HG02870 (cell line): ENCODE results near the gene RNF181.
A peak's percentile ranks its signal among the peaks of the same experiment; 100 is the strongest.
"Not testable (repeated sequence)": the region's sequence is repeated elsewhere in the genome, so short reads cannot be mapped to it uniquely, and the experiment has no call there.

ENCODE experiments used
- ATAC-seq: cut with Tn5 transposase; IDR thresholded peaks from one replicate; pipeline ENCODE4 v1.9.1; 2021; ENCODE audit warnings: mild to moderate bottlenecking, moderate library complexity; ENCODE audit not compliant: unreplicated experiment

Gene RNF181

DNA sequence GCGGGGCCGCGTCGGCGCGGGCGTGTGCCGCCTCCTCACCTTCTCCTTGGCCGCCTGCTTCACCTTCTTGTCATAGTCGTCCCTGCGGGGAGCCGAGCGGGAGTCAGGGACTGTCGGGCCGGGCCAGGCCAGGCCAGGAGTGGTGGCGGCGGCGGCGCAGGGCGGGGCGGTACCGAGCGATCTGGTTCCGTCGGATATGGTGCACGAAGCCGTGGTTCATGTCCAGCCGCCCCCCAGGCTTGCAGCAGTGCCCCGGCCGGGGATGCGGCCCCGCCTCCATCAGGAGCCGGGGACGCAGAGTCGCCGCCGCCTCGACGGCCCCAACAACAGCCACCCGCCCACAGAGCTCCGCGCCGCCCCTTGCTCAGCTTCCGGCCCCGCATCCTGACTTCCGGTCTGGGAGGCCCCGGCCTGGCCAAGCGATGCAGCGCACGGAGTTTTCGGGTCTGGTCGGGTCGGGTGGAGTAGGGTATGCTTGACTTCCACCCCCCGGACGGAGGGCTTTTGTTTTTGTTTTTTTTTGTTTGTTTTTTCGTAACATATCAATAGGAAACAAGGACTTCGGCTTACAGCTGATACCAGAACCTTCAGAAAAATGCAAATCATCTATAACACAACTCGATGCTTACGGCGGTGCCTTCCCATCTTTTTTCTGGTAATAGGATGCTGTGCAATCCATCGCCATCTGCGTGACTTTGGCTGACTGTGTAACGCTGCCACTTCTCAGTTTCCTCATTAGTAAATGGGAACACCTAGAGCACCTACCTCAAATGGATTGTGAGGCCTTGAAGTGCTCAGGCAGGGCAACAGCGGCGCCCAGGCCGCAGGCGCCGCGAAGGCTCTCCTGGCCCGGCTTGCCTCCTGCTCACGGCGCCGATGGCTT lies 16.4 kb downstream of the RNF181 start, which contains the start of gene C2orf68:
TSS of gene C2orf68 (minus strand) at position 362 of the 883 bp plus-strand sequence. CDS start at position 280, 82 bp downstream.
- ATAC-seq: peak; percentile 72

DNA sequence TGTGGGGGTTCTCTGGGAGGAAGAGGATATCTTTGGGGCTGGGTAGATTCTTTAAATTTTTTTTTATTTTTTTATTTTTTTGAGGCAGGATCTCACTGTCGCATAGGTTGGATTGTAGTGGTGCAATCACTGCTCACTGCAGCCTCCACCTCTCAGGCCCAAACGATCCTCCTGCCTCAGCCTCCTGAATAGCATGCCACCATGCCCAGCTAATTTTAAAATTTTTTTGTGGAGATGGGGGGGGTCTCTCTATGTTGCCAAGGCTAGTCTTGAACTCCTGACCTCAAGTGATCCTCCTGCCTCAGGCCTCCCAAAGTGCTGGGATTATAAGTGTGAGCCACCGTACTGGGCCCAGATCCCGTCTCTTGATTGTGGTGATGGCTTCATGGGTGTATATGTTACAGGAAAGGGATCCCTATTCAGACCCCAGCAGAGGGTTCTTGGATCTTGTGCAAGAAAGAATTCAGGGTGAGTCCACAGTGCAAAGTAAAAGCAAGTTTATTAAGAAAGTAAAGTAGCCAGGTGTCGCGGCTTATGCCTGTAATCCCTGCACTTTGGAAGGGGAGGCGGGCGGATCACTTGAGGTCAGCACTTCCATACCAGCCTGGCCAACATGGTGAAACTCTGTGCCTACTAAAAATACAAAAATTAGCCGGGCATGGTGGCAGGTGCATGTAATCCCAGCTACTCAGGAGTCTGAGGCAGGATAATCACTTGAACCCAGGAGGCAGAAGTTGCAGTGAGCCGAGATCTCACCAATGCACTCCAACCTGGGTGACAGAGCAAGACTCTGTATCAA lies 18.4 kb downstream of the RNF181 start:
- no peak for ATAC-seq

DNA sequence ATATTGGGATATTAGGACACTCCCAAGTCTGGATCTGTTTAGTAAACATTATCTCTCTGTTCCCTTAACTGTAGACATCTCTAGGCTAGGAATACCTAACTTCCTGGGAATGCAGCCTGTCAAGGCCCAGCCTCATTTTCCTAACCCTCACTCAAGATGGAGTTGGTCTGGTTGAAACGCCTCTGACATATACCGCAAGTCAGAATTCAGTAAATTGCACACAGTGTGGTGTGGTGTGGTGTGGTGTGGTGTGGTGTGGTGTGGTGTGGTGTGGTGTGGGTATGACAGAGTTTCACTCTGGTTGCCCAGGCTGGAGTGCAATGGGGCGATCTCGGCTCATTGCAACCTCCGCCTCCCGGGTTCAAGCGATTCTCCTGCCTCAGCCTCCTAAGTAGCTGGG lies 19.2 kb downstream of the RNF181 start:
- not testable (repeated sequence) for ATAC-seq

DNA sequence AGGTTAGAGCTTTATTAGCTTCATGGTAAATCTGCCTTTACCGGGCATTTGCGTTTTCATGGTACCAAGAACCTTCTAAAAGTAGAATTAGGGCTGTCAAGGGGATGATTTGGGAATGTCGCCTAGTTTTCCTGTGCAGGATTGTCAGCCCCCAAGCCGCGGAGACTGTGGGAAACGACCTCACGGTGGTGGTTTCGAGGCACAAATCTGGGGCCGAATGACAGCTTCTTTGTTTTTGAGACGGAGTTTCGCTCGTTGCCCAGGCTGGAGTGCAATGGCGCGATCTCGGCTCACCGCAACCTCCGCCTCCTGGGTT lies 19.8 kb downstream of the RNF181 start:
- ATAC-seq: no peak

DNA sequence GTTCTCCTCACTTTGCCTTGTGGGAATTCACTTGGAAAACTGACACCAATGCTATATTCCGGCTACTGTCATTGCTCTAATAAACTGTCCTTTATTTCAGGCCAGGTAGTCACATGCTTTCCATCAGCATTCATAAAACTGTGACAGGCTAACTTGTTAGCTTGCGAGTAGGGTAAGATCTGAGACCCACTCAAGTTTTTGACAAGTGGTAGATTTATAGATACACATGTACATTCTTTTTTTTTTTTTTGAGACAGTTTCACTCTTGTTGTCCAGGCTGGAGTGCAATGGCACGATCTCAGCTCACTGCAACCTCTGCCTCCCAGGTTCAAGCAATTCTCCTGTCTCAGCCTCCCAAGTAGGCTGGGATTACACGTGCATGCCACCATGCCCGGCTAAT lies 22.2 kb downstream of the RNF181 start:
- not testable (repeated sequence) for ATAC-seq

DNA sequence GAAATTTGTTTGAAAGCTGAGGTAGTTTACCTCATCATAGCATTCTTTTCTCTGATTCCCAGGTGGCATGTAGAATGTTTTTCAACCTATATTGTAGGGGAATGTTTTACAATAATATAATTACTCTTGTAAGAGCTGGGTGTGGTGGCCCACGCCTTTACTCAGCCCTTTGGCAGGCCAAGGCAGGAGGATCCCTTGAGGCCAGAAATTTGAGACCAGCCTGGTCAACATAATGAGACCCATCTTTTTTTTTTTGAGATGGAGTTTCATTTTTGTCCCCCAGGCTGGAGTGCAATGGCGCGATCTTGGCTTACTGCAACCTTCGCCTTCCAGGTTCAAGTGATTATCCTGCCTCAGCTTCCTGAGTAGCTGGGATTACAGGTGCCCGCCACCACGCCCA lies 24.1 kb downstream of the RNF181 start:
- no peak for ATAC-seq

DNA sequence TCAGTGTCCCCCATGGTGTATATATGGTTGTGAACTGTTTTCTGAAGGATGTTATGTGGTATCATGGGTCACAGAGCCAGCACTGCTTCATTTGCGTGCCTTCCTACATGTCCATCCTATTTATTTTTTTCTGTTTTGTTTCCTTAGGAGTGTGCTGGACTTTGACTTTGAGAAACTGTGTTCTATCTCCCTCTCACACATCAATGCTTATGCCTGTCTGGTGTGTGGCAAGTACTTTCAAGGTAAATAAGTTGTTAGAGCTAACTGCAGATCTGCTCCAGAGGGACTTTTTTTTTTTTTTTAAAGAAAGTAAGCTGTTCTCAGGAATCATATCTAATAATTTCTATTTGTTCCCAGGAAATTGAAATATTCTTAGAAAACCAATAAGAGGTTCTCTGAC lies 25.8 kb downstream of the RNF181 start:
- no peak for ATAC-seq

DNA sequence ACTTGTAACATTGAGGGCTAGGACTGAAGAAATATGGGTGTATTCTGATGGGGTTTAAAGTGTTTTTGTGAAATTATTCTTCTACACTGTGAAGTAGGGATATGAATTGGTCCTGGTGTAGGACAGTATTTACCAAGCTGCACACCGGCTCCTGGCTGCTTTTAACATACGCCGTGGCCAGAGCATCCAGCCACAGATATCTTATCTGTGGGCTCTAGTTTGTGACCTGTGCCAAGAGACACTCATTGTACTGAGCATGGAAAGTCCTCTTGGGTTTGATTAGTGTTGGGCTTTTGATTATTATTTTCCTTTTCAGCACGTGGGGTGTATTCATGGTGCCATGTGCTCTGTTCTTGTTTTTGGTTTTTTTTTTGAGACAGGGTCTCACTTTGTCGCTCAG lies 28.4 kb downstream of the RNF181 start:
- ATAC-seq: no peak

DNA sequence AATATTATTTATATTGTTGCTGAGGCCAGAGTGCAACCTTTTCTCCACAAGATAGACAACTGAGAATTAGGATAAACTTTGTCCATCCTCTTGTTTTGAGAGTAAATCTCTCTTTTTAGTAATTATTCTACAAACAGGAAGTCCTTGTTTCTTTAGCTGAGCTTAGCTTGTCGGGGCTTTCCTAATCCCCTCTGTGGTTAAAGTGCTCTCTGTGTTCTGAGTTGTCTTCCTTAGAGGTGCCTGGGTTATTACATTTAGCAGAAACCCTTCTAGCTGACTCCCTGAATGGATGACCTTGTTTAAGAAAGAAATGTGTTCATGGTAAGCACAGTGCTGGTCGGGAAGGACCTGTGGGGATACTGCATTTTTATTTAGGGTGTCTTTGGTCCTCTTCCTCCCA lies 33.1 kb downstream of the RNF181 start:
- peak; percentile 92 for ATAC-seq

DNA sequence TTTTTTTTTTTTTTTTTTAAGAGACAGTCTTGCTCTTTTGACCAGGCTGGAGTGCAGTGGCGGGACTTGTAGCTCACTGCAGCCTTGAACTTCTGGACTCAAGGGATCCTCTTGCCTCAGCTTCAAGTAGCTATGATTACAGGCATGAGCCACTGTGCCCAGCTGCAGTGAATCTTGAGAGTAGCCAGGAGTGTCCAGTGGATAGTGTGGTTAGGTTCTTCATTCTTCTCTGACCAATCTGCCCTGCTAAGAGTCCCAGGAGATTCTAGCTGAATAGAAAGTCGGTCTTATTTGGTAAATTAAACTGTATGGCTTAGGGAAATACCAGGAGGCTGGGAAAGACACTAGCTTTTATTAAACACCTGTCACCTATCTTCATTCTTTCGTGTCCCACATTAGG lies 35.8 kb downstream of the RNF181 start:
- no peak for ATAC-seq

DNA sequence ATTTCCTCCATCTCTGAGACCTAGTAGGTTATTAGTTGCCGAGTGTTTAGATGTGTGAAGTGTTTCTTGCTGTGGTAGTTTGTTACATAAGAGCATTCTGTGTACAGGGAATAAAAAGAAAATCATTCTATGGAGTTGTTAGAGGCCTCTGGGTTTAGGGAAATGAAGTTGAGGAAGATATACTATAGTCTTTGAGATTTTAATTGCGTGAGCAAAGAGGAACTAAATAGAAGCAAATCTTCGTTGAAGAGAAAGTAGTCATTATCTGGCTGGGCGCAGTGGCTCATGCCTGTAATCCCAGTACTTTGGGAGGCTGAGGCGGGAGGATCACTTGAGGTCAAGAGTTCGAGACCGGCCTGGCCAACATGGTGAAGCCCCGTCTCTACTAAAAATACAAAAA lies 39.5 kb downstream of the RNF181 start:
- ATAC-seq: no peak

DNA sequence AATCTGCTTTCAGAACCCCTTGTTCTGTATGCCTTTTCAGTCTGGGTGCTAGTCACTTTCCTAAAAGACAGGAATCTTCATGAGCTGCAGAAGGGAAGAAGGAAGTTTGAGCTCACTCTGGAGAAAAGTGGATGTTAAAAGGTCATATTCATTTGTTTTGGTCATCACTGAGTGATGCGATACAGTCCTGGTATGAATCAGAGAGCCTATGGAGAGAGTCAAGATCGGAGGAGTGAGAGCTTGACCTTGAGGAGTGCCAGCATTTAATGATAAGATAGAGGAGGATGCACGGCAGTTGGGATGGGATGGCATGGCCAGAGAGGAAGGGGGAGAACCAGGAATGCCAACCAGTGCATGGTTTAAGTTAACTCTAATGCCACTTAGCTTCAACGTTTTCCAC lies 40.1 kb downstream of the RNF181 start:
- ATAC-seq: no peak

DNA sequence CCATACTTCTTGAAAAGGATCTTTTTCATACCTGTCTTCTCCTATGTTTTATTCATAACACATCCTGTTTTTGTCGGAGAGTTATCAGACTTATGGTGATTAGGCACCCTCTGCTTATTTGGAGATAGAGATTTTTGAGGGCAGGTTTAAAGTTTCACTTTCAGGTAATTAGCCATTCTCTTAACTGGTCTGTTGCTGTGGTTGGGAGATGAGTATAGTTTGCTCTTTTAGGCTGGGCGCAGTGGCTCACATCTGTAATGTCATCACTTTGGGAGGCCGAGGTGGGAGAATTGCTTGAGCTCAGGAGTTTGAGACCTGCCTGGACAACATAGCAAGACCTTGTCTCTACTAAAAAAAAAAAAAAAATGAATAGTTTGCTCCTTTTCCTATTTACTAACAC lies 47.2 kb downstream of the RNF181 start:
- peak; percentile 91 for ATAC-seq

DNA sequence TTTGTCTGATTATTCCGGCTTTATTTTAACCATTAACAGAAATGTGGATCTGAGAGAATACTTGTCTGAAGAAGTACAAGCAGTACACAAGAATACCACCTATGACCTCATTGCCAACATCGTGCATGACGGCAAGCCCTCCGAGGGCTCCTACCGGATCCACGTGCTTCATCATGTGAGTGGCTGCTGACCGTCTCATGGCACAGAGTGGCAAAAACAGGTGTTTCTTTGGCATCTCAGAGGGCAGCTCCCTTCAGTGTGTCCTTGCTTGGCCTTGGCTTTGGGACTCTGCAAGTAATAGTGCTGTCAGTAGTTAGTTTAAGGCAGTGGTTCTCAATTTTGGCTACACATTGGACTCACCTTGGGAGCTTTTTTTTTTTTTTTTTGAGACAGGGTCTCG lies 49.4 kb downstream of the RNF181 start:
- ATAC-seq: no peak

DNA sequence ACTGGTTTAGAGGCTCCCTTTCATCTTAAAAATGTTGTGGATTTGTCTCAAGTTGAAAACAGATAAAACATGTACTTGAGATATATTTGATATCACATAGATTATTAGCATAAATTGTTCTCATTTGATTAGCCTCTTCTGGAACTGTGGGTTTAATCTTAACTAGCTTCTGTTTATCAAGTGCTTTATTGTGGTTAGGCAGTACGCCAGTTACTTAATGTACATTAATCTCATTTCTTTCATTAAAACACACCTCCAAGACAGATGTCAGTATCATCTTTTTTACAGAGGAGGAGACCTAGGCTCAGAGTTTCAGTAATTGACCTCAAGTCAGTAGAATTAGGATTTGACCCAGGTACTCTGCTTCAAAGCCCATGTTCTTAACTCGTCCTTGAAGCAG lies 50.6 kb downstream of the RNF181 start:
- ATAC-seq: no peak
